H9 (cell line): ENCODE results near the gene NCOA6. TPM values are rescaled to one million over a fixed set of nuclear protein-coding genes. Genes with fewer than 3 reads are reported as not detected.

Experiments
- DNase-seq: peaks from one replicate; pipeline ENCODE4 v3.0.0-alpha.2; 2017
- H2AFZ ChIP-seq: one replicate; pipeline ENCODE4 v1.6.1; 2013; ENCODE audit warnings: mild to moderate bottlenecking, low read length, control low read depth, moderate library complexity
- H2AK5ac ChIP-seq: 2 replicates; pipeline ENCODE4 v1.6.1; 2013; ENCODE audit warnings: low read length, control low read depth, mixed read lengths; ENCODE audit not compliant: insufficient read length
- H2BK120ac ChIP-seq: one replicate; pipeline ENCODE4 v1.6.1; 2013; ENCODE audit warnings: low read depth, mild to moderate bottlenecking, low read length, control low read depth, inconsistent platforms; ENCODE audit not compliant: poor library complexity, severe bottlenecking
- H2BK12ac ChIP-seq: 2 replicates; pipeline ENCODE4 v1.6.1; 2013; ENCODE audit warnings: low read length, control low read depth, mixed read lengths, low read depth; ENCODE audit not compliant: insufficient read length
- H2BK15ac ChIP-seq: 2 replicates; pipeline ENCODE4 v1.6.1; 2013; ENCODE audit warnings: low read depth, low read length, control low read depth
- H2BK20ac ChIP-seq: one replicate; pipeline ENCODE4 v1.6.1; 2013; ENCODE audit warnings: low read depth, mild to moderate bottlenecking, low read length, control low read depth, inconsistent platforms; ENCODE audit not compliant: poor library complexity, severe bottlenecking
- H2BK5ac ChIP-seq: 2 replicates; pipeline ENCODE4 v1.6.1; 2013; ENCODE audit warnings: low read length, control low read depth, mixed read lengths; ENCODE audit not compliant: insufficient read length
- H3K14ac ChIP-seq: 2 replicates; pipeline ENCODE4 v1.6.1; 2013; ENCODE audit warnings: low read length, control low read depth; ENCODE audit not compliant: insufficient read depth
- H3K18ac ChIP-seq: 2 replicates; pipeline ENCODE4 v1.6.1; 2013; ENCODE audit warnings: low read depth, mild to moderate bottlenecking, mixed read lengths, low read length, control low read depth; ENCODE audit not compliant: insufficient read length
- H3K23ac ChIP-seq: 2 replicates; pipeline ENCODE4 v1.6.1; 2013; ENCODE audit warnings: low read length, control low read depth, mixed read lengths, low read depth; ENCODE audit not compliant: insufficient read length
- H3K23me2 ChIP-seq: 2 replicates; pipeline ENCODE4 v1.6.1; 2013; ENCODE audit warnings: low read depth, mild to moderate bottlenecking, mixed read lengths, low read length, control low read depth; ENCODE audit not compliant: insufficient read length, poor library complexity, severe bottlenecking
- H3K27ac ChIP-seq: 2 replicates; pipeline ENCODE4 v1.5.1; 2013; ENCODE audit warnings: low read length, control low read depth, mixed read lengths, low read depth; ENCODE audit not compliant: insufficient read length
- H3K27me3 ChIP-seq: 2 replicates; pipeline ENCODE4 v1.6.1; 2013; ENCODE audit warnings: low read length, control low read depth, inconsistent platforms; ENCODE audit not compliant: insufficient read depth
- H3K4ac ChIP-seq: 2 replicates; pipeline ENCODE4 v1.6.1; 2013; ENCODE audit warnings: low read depth, mild to moderate bottlenecking, control low read depth, inconsistent platforms, low read length, moderate library complexity
- H3K4me1 ChIP-seq: 2 replicates; pipeline ENCODE4 v1.6.1; 2013; ENCODE audit warnings: low read length, control low read depth, inconsistent platforms; ENCODE audit not compliant: insufficient read depth
- H3K4me2 ChIP-seq: 2 replicates; pipeline ENCODE4 v1.6.1; 2013; ENCODE audit warnings: low read length, control low read depth, mixed read lengths; ENCODE audit not compliant: insufficient read length, insufficient read depth
- H3K56ac ChIP-seq: 2 replicates; pipeline ENCODE4 v1.6.1; 2013; ENCODE audit warnings: low read depth, mild to moderate bottlenecking, mixed read lengths, low read length, control low read depth; ENCODE audit not compliant: insufficient read length
- H3K79me1 ChIP-seq: 2 replicates; pipeline ENCODE4 v1.6.1; 2013; ENCODE audit warnings: low read depth, mild to moderate bottlenecking, moderate library complexity, low read length, control low read depth, inconsistent platforms; ENCODE audit not compliant: insufficient read depth, poor library complexity, severe bottlenecking
- H3K79me2 ChIP-seq: 2 replicates; pipeline ENCODE4 v1.6.1; 2013; ENCODE audit warnings: low read length, control low read depth, inconsistent platforms; ENCODE audit not compliant: insufficient read depth
- H3K9ac ChIP-seq: 2 replicates; pipeline ENCODE4 v1.6.1; 2013; ENCODE audit warnings: low read length, control low read depth, mixed read lengths; ENCODE audit not compliant: insufficient read length; ENCODE audit errors: extremely low read depth
- H3K9me3 ChIP-seq: one replicate; pipeline ENCODE4 v1.6.1; 2013; ENCODE audit warnings: low read depth, low read length, inconsistent platforms; ENCODE audit not compliant: control insufficient read depth
- H3T11ph ChIP-seq: one replicate; pipeline ENCODE4 v1.6.1; 2013; ENCODE audit warnings: mild to moderate bottlenecking, low read length, control low read depth, inconsistent platforms
- H4K20me1 ChIP-seq: one replicate; pipeline ENCODE4 v1.6.1; 2013; ENCODE audit not compliant: control insufficient read depth, insufficient read length, insufficient read depth
- H4K5ac ChIP-seq: 2 replicates; pipeline ENCODE4 v1.6.1; 2013; ENCODE audit warnings: low read depth, mild to moderate bottlenecking, mixed read lengths, low read length, control low read depth; ENCODE audit not compliant: insufficient read length
- H4K8ac ChIP-seq: replicated peaks from 2 replicates; pipeline ENCODE4 v1.6.1; 2013; ENCODE audit warnings: low read length, control low read depth, mixed read lengths, low read depth; ENCODE audit not compliant: insufficient read length
- H4K91ac ChIP-seq: 2 replicates; pipeline ENCODE4 v1.6.1; 2013; ENCODE audit warnings: low read depth, mild to moderate bottlenecking, moderate library complexity, mixed read lengths, low read length, control low read depth; ENCODE audit not compliant: insufficient read length
- H3K27ac Mint-ChIP-seq, 3 experiments: 2 replicates in 2 of 3; 3 replicates in 1 of 3; pipeline ENCODE4 v1.8.0; 2020 to 2021; ENCODE audit warnings: mixed read lengths in 3 of 3, mild to moderate bottlenecking in 1 of 3, moderate library complexity in 1 of 3
- H3K27me3 Mint-ChIP-seq: 2 replicates; pipeline ENCODE4 v1.8.0; 2021; ENCODE audit warnings: low read depth, mild to moderate bottlenecking, moderate library complexity, mixed read lengths
- H3K36me3 Mint-ChIP-seq, 3 experiments: 2 replicates in 2 of 3; 3 replicates in 1 of 3; pipeline ENCODE4 v1.8.0; 2020 to 2021; ENCODE audit warnings: low read depth in 3 of 3, mixed read lengths in 3 of 3; ENCODE audit not compliant: insufficient read depth in 1 of 3
- H3K4me1 Mint-ChIP-seq, 2 experiments: 2 replicates each; pipeline ENCODE4 v1.8.0; 2020; ENCODE audit warnings: mixed read lengths in 2 of 2
- H3K4me3 Mint-ChIP-seq, 2 experiments: 2 replicates in 1 of 2; 3 replicates in 1 of 2; pipeline ENCODE4 v1.8.0; 2020 to 2021; ENCODE audit warnings: mild to moderate bottlenecking in 2 of 2, mixed read lengths in 2 of 2, moderate library complexity in 1 of 2
- H3K9me3 Mint-ChIP-seq, 2 experiments: 2 replicates in 1 of 2; 3 replicates in 1 of 2; pipeline ENCODE4 v1.8.0; 2020; ENCODE audit warnings: mild to moderate bottlenecking in 2 of 2, mixed read lengths in 2 of 2, moderate library complexity in 1 of 2
- WGBS: extraction: QIAGEN DNeasy Blood & Tissue Kit; methylation state at CpG from one replicate; pipeline ENCODE4 v1.1.7; 2013; ENCODE audit warnings: missing lambda C conversion rate, low lambda C conversion rate, mixed read lengths; ENCODE audit not compliant: insufficient read length; ENCODE audit errors: extremely low coverage; 5-methylcytosine and 5-hydroxymethylcytosine counted together
- total RNA-seq: library from RNA; stranded (reverse); gene quantifications from 2 replicates; pipeline ENCODE4 v1.2.1, GENCODE V29; 2021
- TF ChIP-seq, protein P1 (sequence below): fragments of 200-600 bp; sonication (generic); conservative IDR thresholded peaks from 3 replicates; pipeline ENCODE4 v1.8.0; 2021; ENCODE audit warnings: antibody characterized with exemption, mild to moderate bottlenecking

NCOA6 gene
- total RNA-seq, 1 experiment from 2014 or later = 23.9 TPM

DNA sequence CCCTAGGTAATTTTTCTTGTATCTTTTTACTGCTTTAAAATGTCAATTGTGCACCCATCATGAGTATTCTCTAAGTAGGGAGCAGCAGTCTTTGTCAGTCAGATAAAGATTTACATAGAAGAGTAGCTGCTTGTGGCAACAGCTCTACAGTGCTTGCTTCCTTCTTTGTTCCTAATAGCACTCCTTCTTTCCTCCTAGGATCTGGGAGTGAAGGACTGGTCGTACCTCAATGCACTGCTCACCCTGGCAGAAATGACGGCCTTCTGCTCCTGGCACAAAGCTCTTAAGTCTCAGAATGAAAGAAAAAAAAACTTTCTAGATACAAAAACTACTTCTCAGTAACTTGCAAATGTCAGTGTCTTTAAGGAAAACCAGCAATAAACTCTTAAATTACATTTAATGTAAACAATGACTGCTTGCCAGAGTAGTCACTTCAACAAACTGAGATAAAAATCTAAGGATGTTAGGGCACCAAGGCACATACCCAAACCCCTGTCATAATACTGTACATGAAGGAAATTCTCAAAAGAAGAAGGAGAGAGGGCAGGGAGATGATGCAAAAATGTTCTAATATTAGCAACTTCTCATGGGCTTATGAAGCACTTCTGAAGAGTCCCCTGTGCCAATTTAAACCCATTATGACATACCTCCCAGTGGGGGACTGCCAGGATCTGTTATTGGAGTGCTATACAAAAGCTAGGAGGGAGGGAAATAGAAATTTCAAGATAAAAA is 34.0 kb downstream of the NCOA6 start:
- peak overlapping the region; percentile 34 to 73 (median 52); a peak in 3 of 7 replicates for H3K27ac Mint-ChIP-seq
- no peak overlapping the region for H3K9ac ChIP-seq
- H4K20me1 ChIP-seq = no peaks in the 10 kb centered on the region

More for the DNA sequence above, 34.0 kb downstream of the NCOA6 start:
- Histone ChIP-seq H3K27ac (no peak overlapping the region), H3K18ac (no peak overlapping the region), H2BK12ac (no peak overlapping the region), H4K5ac (no peak overlapping the region), H4K91ac (no peak overlapping the region), H4K8ac (no peak overlapping the region), H2BK20ac (no peak overlapping the region), H2AK5ac (no peak overlapping the region), H3K14ac (no peak overlapping the region), H3K4me1 (no peaks in the 10 kb centered on the region), H2BK5ac (no peak overlapping the region), H3T11ph (no peak overlapping the region), H2BK120ac (no peak overlapping the region), H2BK15ac (no peak overlapping the region), H3K27me3 (no peaks in the 10 kb centered on the region), H3K23me2 (no peaks in the 10 kb centered on the region), H3K23ac (no peak overlapping the region), H2AFZ (no peak overlapping the region), H3K4ac (no peak overlapping the region), H3K79me2 (no peaks in the 10 kb centered on the region), H3K56ac (no peak overlapping the region), H3K9me3 (no peaks in the 10 kb centered on the region), H3K79me1 (no peaks in the 10 kb centered on the region), H3K4me2 (no peak overlapping the region)
- TF ChIP-seq, protein P1, sequence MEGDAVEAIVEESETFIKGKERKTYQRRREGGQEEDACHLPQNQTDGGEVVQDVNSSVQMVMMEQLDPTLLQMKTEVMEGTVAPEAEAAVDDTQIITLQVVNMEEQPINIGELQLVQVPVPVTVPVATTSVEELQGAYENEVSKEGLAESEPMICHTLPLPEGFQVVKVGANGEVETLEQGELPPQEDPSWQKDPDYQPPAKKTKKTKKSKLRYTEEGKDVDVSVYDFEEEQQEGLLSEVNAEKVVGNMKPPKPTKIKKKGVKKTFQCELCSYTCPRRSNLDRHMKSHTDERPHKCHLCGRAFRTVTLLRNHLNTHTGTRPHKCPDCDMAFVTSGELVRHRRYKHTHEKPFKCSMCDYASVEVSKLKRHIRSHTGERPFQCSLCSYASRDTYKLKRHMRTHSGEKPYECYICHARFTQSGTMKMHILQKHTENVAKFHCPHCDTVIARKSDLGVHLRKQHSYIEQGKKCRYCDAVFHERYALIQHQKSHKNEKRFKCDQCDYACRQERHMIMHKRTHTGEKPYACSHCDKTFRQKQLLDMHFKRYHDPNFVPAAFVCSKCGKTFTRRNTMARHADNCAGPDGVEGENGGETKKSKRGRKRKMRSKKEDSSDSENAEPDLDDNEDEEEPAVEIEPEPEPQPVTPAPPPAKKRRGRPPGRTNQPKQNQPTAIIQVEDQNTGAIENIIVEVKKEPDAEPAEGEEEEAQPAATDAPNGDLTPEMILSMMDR = no peak
- DNase-seq = no peak
- peaks cover 0 to 16% (median 0%) of the 10 kb centered on the region in 3 experiments; a peak in 2 of 7 replicates for H3K36me3 Mint-ChIP-seq
- peaks cover 13 to 18% of the 10 kb centered on the region in 2 experiments for H3K4me1 Mint-ChIP-seq
- no peak overlapping the region for H3K4me3 Mint-ChIP-seq
- no peaks in the 10 kb centered on the region for H3K9me3 Mint-ChIP-seq
- WGBS = no CpG with 5 or more reads among the region's 2 CpGs
- H3K27me3 Mint-ChIP-seq = no peaks in the 10 kb centered on the region
